Measurements from ENCODE around the gene COL13A1.

The COL13A1 gene

GRCh38 chr10:69875856-69876255 lies 74.2 kb downstream of the COL13A1 start:
- no peak for TF ChIP-seq CTCF (conservative IDR thresholded peaks at IDR 0.05; ENCODE audit: low read depth, low read length)
- no peak overlapping the region for H3K4me3 ChIP-seq (ENCODE audit: low read length)
- no peak for DNase-seq (ENCODE audit: low read depth)

- no peak for DNase-seq (ENCODE audit: low read depth)
- TF ChIP-seq CTCF (conservative IDR thresholded peaks at IDR 0.05; ENCODE audit: low read depth, low read length) = no peak
- no peak overlapping the region for H3K4me3 ChIP-seq (ENCODE audit: low read length)
Measured at GRCh38 chr10:69876286-69876685, 74.6 kb downstream of the COL13A1 start.

GRCh38 chr10:69876931-69877330 lies 75.2 kb downstream of the COL13A1 start:
- TF ChIP-seq CTCF (conservative IDR thresholded peaks at IDR 0.05; ENCODE audit: low read depth, low read length) = no peak
- H3K4me3 ChIP-seq (ENCODE audit: low read length) = no peak overlapping the region
- no peak for DNase-seq (ENCODE audit: low read depth)

DNA sequence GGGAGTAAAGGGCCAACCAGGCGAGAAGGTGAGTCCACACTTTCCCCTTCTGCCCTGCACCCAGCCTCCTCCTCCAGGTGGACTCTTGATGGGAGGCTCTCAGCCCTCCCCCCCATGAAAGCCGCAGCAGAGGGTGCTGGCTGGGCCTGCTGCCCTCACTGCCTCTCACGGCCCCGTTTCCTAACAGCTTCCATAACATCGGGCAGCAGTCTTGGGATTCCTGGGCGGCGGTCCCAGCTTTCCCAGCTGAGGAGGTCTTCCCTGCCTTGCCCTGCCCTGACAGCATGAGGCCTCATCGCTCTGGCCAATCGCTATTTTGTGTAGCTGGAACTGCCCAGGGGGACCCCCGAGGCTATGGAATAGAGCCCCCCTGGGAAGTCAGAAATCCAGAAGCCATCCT lies 76.3 kb downstream of the COL13A1 start:
- no peak overlapping the region for H3K4me3 ChIP-seq (ENCODE audit: low read length)
- no peak for TF ChIP-seq CTCF (conservative IDR thresholded peaks at IDR 0.05; ENCODE audit: low read depth, low read length)
- DNase-seq (ENCODE audit: low read depth) = no peak

- H3K4me3 ChIP-seq (ENCODE audit: low read length) = no peak overlapping the region
- TF ChIP-seq CTCF (conservative IDR thresholded peaks at IDR 0.05; ENCODE audit: low read depth, low read length) = no peak
- no peak for DNase-seq (ENCODE audit: low read depth)
Measured at GRCh38 chr10:69878951-69879350, 77.2 kb downstream of the COL13A1 start.

DNA sequence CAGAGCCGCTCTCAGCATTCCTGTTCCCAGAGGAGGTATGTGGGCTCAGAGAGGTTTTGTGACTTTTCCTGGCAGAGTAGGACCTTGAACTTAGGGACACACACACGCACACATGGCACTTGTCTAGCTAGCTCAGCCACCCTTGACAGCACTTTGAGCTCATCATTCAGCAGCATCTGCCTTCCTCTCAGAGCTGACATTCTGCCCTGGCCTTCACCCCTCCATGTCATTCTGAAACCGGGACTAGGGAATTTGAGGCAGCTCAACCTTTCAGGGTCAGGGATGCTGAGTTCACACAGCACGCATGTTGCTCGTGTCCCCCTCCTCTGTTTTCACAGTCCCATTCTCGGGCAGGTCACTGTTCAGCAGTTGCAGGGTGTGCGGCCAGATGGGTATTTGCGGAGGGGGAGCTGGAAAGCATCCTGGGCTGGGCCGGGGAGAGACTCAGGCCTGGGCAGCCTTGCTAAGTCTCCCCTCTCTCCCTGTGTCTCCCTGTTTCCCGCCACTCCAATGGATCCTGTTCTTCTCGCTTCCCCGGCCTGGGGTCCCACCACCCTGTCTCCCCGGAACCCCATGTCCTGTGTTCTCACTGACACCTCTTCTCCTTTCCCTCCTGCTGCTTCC lies 78.0 kb downstream of the COL13A1 start:
- no peak overlapping the region for H3K4me3 ChIP-seq (ENCODE audit: low read length)
- TF ChIP-seq CTCF (conservative IDR thresholded peaks at IDR 0.05; ENCODE audit: low read depth, low read length) = no peak
- DNase-seq (ENCODE audit: low read depth) = no peak

- H3K4me3 ChIP-seq (ENCODE audit: low read length) = no peak overlapping the region
- DNase-seq (ENCODE audit: low read depth) = no peak
- no peak for TF ChIP-seq CTCF (conservative IDR thresholded peaks at IDR 0.05; ENCODE audit: low read depth, low read length)
Measured at GRCh38 chr10:69880301-69881081, 78.8 kb downstream of the COL13A1 start.

Measured in retinal pigment epithelial cell (primary cell).